SK-N-MC (cell line): ENCODE data around the gene GPX4.

Experiments
- DNase-seq: peaks from one replicate; pipeline ENCODE4 v3.0.0-alpha.2; 2011; ENCODE audit warnings: low read depth, low spot score
- H3K27ac ChIP-seq: fragments of 200-600 bp; sonication (generic); 2 replicates; pipeline ENCODE4 v1.5.1; 2016; ENCODE audit warnings: mixed run types
- H3K36me3 ChIP-seq: fragments of 200-600 bp; sonication (generic); 2 replicates; pipeline ENCODE4 v1.6.1; 2017; ENCODE audit warnings: antibody characterized with exemption, low read length, mixed read lengths; ENCODE audit not compliant: insufficient read depth
- H3K4me3 ChIP-seq: fragments of 200-600 bp; sonication (generic); 2 replicates; pipeline ENCODE4 v1.5.1; 2016
- H3K9ac ChIP-seq: fragments of 200-600 bp; sonication (generic); 2 replicates; pipeline ENCODE4 v1.8.0; 2017; ENCODE audit warnings: mixed run types, mixed read lengths; ENCODE audit not compliant: insufficient read length
- H3K9me3 ChIP-seq: fragments of 200-600 bp; sonication (generic); 2 replicates; pipeline ENCODE4 v1.6.1; 2017; ENCODE audit warnings: low read depth, mild to moderate bottlenecking, antibody characterized with exemption, low read length, moderate library complexity, mixed read lengths
- EZH2 ChIP-seq: fragments of 200-600 bp; sonication (generic); IDR thresholded peaks from one replicate; pipeline ENCODE4 v1.6.1; 2017; ENCODE audit warnings: antibody characterized with exemption
- FOXP2 ChIP-seq: optimal IDR thresholded peaks from 2 replicates; pipeline ENCODE3; 2011; ENCODE audit warnings: mild to moderate bottlenecking, moderate library complexity; ENCODE audit not compliant: insufficient read depth; ENCODE audit errors: extremely low read length, control extremely low read depth
- POLR2AphosphoS5 ChIP-seq: IDR thresholded peaks from 2 replicates; pipeline ENCODE4 v1.6.1; 2012; ENCODE audit warnings: mild to moderate bottlenecking, low read depth, low read length, borderline replicate concordance

Gene GPX4

DNA sequence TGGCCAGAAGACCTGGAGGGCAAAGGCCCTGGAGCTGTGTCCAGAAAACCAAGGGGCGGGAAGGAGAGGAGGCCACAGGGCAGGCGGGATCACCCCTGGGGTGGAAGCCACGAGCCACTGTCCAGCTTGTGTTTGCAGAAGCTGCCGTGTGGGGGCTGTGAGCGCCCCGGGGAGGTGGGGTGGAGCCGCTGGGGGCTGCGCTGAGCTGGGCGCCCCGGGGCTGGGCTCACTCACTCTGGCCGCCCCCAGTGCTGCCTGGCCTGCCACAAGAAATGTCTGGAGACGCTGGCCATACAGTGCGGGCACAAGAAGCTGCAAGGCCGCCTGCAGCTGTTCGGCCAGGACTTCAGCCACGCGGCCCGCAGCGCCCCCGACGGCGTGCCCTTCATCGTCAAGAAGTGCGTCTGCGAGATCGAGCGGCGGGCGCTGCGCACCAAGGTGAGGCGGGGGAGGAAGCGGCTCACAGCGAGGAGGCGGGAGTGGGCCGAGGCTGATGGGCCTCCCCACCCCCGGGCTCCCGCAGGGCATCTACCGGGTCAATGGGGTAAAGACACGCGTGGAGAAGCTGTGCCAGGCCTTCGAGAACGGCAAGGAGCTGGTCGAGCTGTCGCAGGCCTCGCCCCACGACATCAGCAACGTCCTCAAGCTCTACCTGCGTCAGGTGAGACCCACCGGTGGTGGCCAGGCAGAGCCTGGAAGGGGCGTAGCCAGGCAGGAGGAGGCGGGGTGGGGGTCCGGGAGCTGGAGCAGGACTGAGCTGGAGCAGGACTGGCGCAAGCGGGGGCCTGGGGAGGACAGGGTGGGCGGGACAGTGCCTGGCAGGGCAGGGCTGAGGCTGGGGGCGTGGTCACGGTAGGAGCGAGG lies 22.3 kb upstream of the GPX4 start:
- Histone ChIP-seq H3K4me3 (no peak overlapping the region), H3K9me3 (no peaks in the 10 kb centered on the region), H3K9ac (no peak overlapping the region), H3K36me3 (no peaks in the 10 kb centered on the region), H3K27ac (no peak overlapping the region)
- DNase-seq: no peak
- no peak for TF ChIP-seq FOXP2
- no peak for TF ChIP-seq EZH2
- TF ChIP-seq POLR2AphosphoS5: no peak

DNA sequence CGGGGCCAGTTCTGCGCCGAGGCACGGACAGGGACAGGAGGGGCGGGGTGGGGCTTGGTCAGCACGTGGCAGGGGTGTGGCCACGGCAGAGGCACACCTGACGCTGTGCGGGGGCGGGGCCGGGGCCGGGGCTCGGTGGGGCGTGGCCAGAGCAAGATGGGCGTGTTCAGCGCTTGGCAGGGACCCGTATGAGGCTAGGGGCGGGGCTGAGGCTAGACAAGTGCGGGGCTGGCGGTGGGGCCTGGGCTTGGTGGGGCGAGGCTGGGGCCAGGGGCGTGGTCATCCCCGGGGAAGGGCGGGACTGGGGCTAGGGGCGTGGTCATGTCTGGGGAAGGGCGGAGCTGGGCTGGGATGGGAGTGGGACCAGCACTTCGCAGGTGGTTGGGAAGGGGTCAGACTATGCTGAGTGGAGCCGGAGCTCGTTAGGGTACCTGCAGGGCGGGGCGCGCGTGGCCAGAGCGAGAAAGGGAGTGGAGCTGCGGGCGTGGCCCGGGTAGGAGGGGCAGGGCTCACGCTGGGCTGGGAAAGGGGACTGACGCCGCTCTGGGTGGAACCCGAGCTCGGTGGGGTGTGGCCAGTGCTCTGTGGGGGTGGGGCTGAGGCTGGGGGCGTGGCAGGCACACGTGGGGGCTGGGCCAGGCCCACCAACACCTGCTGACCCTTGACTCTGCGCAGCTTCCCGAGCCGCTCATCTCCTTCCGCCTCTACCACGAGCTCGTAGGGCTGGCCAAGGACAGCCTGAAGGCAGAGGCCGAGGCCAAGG lies 21.4 kb upstream of the GPX4 start:
- H3K36me3 ChIP-seq: no peaks in the 10 kb centered on the region
- no peak for DNase-seq
- TF ChIP-seq FOXP2: no peak
- TF ChIP-seq POLR2AphosphoS5: no peak
- TF ChIP-seq EZH2: no peak
- no peaks in the 10 kb centered on the region for H3K9me3 ChIP-seq
- H3K27ac ChIP-seq: peak overlapping the region; percentile 57; the same call in 1 of the 2 replicates
- no peak overlapping the region for H3K9ac ChIP-seq
- H3K4me3 ChIP-seq: peak overlapping the region; percentile 77

DNA sequence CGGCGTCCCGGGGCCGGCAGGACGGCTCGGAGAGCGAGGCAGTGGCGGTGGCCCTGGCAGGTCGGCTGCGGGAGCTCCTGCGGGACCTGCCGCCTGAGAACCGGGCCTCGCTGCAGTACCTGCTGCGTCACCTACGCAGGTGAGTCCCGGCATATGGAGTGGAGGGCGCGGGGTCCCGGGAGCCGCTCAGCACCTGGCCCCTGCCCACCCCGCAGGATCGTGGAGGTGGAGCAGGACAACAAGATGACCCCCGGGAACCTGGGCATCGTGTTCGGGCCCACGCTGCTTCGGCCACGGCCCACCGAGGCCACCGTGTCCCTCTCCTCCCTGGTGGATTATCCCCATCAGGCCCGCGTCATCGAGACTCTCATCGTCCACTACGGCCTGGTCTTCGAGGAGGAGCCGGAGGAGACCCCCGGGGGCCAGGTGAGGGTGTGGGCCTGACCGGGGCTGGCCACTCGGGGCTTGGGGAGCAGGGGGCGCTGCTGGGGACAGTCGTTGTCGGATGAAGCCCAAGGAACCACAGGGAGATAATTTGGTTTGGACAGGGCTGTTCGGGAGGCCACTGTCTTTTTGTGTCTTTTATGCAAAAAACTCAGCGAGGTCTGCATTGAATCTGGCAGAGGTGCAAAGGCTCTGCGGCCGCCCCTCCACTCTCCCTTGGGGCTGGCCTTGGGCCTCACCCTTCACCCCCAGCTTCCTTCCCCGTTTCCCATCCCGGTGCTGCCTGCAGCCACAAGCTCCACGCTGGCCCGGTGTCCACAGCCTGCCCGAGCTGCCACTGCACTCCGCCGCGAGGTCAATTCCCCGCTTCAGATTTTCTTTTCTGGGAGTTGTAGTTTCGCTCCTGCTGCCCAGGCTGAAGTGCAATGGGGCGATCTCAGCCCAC lies 20.6 kb upstream of the GPX4 start:
- peak overlapping the region; percentile 77 for H3K4me3 ChIP-seq
- no peak for TF ChIP-seq POLR2AphosphoS5
- TF ChIP-seq FOXP2: no peak
- no peak overlapping the region for H3K27ac ChIP-seq
- no peak for DNase-seq
- H3K36me3 ChIP-seq: 0 out of 2 replicates have a peak, but pooled peaks cover 5% of the 10 kb centered on the region
- no peaks in the 10 kb centered on the region for H3K9me3 ChIP-seq
- H3K9ac ChIP-seq: no peak overlapping the region

DNA sequence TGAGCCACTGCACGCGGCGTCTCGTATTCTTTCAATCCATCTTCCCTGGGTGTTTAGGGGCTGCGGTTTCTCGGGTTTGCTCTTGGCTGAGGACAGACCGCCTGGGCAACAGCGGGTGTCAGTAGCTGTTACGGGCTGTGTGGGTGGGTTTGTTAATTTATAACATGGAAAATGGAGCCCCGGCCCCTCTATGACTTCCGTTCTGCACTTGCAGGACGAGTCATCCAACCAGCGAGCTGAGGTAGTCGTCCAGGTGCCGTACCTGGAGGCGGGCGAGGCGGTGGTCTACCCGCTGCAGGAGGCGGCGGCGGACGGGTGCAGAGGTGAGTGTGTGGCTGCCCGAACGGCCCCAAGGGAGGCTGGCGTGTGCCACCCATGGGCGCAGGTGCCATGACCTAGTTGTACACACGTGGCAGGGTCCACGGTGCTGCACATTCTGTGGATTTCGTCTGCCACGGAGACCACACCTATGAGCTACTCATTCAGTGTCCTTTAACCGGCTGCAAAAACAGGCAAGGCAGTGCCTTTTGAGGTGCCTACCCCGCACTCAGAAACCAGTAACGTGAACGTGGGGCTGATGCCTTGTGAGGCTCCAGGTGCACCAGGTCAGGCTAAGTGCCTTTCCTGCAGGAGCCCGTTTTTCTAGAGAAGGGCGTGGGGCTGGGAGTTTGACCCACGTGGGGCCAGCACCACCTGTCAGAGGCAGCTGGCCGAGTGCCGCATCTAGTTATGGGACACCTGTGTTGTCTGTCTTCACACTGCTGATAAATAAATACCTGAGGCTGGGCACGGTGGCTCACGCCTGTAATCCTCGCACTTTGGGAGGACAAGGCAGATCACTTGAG lies 19.5 kb upstream of the GPX4 start:
- Histone ChIP-seq H3K36me3 (peaks cover 11% of the 10 kb centered on the region; the same call in 1 of the 2 replicates), H3K27ac (no peak overlapping the region)
- no peak for DNase-seq

DNA sequence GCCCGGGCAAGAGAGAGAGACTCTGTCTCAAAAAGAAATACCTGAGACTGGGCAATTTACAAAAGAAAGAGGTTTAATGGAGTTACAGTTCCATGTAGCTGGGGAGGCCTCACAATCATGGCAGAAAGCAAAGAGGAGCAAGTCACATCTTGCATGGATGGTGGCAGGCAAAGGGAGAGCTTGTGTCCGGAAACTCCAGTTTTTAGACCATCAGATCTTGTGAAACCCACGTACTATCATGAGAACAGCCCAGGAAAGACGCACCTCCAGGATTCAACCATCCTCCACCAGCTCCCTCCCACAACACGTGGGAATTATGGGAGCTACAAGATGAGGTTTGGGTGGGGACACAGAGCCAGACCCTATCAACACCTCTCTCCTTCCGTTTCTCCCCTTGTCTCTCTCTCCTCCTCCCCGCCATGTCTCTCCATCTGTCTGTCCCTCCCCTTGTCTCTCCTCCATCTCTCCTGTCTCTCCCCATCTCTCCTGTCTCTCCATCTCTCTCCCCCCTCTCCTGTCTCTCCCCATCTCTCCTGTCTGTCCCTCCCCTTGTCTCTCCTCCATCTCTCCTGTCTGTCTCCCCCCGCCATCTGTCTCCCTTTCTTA lies 18.6 kb upstream of the GPX4 start:
- TF ChIP-seq EZH2 (no peak), FOXP2 (no peak), POLR2AphosphoS5 (no peak)
- no peak overlapping the region for H3K27ac ChIP-seq

More for the DNA sequence above, 19.5 kb upstream of the GPX4 start:
- TF ChIP-seq EZH2 (no peak), FOXP2 (no peak), POLR2AphosphoS5 (no peak)
- Histone ChIP-seq H3K9ac (no peak overlapping the region), H3K9me3 (no peaks in the 10 kb centered on the region), H3K4me3 (no peak overlapping the region)

DNA sequence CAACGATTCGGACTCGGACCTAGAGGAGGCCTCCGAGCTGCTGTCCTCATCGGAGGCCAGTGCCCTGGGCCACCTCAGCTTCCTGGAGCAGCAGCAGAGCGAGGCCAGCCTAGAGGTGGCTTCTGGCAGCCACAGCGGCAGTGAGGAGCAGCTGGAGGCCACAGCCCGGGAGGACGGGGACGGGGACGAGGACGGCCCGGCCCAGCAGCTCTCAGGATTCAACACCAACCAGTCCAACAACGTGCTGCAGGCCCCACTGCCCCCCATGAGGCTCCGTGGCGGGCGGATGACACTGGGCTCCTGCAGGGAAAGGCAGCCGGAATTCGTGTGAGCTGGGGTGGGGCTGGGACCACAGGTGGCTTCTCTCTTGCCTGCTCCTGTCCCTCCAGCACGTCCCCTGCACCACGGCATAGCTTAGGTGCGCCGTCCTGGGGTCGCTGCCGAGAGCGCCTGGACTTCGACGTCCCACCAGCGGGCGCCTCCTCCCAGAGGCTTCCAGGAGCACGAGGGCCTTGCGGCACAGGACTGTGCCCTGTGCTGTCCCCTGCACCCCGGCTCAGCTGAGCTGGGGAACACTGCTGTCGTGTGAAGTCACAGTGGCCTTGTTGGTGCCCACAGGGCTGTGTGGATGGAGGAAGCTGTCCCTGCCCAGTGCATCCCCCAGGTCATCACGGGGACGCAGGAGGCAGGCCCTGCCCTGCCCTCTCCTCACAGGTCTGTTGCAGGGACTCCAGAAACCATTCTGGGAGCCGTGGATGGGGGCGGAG lies 17.9 kb upstream of the GPX4 start:
- no peak for DNase-seq
- Histone ChIP-seq H3K9ac (no peak overlapping the region), H3K4me3 (no peak overlapping the region), H3K9me3 (no peaks in the 10 kb centered on the region), H3K27ac (no peak overlapping the region), H3K36me3 (peaks cover 14% of the 10 kb centered on the region; the same call in 1 of the 2 replicates)
- TF ChIP-seq POLR2AphosphoS5 (peak; percentile 60), FOXP2 (no peak)

More for the DNA sequence above, 18.6 kb upstream of the GPX4 start:
- Histone ChIP-seq H3K9ac (no peak overlapping the region), H3K4me3 (no peak overlapping the region), H3K9me3 (no peaks in the 10 kb centered on the region), H3K36me3 (peaks cover 11% of the 10 kb centered on the region; the same call in 1 of the 2 replicates)
- no peak for DNase-seq
